Endothelial cell of umbilical vein (primary cell): ENCODE measurements around the gene MARCHF7. TPM values are rescaled to one million over a fixed set of nuclear protein-coding genes. Genes with fewer than 3 reads are reported as not detected.
"Not testable (repeated sequence)": the region's sequence is repeated elsewhere in the genome, so short reads cannot be mapped to it uniquely, and the experiment has no call there.

ENCODE experiments used
- BruUV-seq: library from RNA; stranded (reverse); fragments of 400-500 nt; replicated peaks from 2 replicates; lab custom pipeline; 2021; lab: Mats Ljungman, UMichigan
- CTCF ChIA-PET: fragments of 300-600, 350-600 bp; sonication (Branson Sonifier 250); formaldehyde crosslinking; loops from one replicate; lab custom pipeline; 2021; ENCODE audit warnings: antibody characterized with exemption, inconsistent platforms; lab: Charles Lee
- POLR2A ChIA-PET: fragments of 300-600, 350-600 bp; sonication (Branson Sonifier 250); formaldehyde crosslinking; loops from one replicate; lab custom pipeline; 2021; ENCODE audit warnings: antibody characterized with exemption, inconsistent platforms; lab: Charles Lee
- DNase-seq: peaks from one replicate; pipeline ENCODE4 v3.0.0-alpha.2; 2011; ENCODE audit warnings: low read depth, low spot score
- FAIRE-seq: peaks from 2 replicates; lab custom pipeline; 2011; peaks lifted over from hg19 to GRCh38; lab: Jason Lieb, UNC
- H2AFZ ChIP-seq: 2 replicates; pipeline ENCODE4 v1.6.0; 2012; ENCODE audit warnings: low read depth, low read length, control low read depth, inconsistent platforms
- H3K27ac ChIP-seq: 2 replicates; pipeline ENCODE4 v1.5.1; 2011; ENCODE audit warnings: low read depth, mild to moderate bottlenecking, control low read depth, low read length, moderate library complexity; ENCODE audit not compliant: insufficient read depth
- H3K27me3 ChIP-seq, 2 experiments: 2 replicates each; pipeline versions ENCODE4 v1.6.0 to v1.6.1; 2011; ENCODE audit warnings: low read length in 2 of 2, mixed read lengths in 1 of 2; ENCODE audit not compliant: control insufficient read depth in 2 of 2, insufficient read depth in 2 of 2
- H3K36me3 ChIP-seq, 2 experiments: 2 replicates in 1 of 2; 3 replicates in 1 of 2; pipeline ENCODE4 v1.5.1; 2011; ENCODE audit warnings: low read length in 2 of 2, mild to moderate bottlenecking in 1 of 2, moderate library complexity in 1 of 2; ENCODE audit not compliant: control insufficient read depth in 2 of 2, insufficient read depth in 2 of 2; ENCODE audit errors: extremely low read depth in 1 of 2
- H3K4me1 ChIP-seq: 3 replicates; pipeline ENCODE4 v1.5.1; 2011; ENCODE audit warnings: mild to moderate bottlenecking, low read length; ENCODE audit not compliant: control insufficient read depth, insufficient read depth; ENCODE audit errors: extremely low read depth
- H3K4me2 ChIP-seq: 2 replicates; pipeline ENCODE4 v1.6.1; 2011; ENCODE audit warnings: low read length, control low read depth, mixed read lengths; ENCODE audit not compliant: insufficient read depth
- H3K4me3 ChIP-seq, 3 experiments: fragments of 200-600 bp in 1 of 3; sonication (generic), shearing (Covaris generic) in 1 of 3; replicated peaks in 1 of 3; 2 replicates each; pipeline ENCODE4 v1.5.1; 2011 to 2016; ENCODE audit warnings: control low read depth in 3 of 3, low read length in 3 of 3, mild to moderate bottlenecking in 2 of 3, inconsistent platforms in 1 of 3, low read depth in 1 of 3, moderate library complexity in 1 of 3; ENCODE audit not compliant: insufficient read depth in 1 of 3
- H3K79me2 ChIP-seq: 2 replicates; pipeline ENCODE4 v1.6.0; 2012; ENCODE audit warnings: low read length, inconsistent platforms; ENCODE audit not compliant: control insufficient read depth, insufficient read depth
- H3K9ac ChIP-seq: replicated peaks from 2 replicates; pipeline ENCODE3; 2011; ENCODE audit warnings: low read length, control low read depth; ENCODE audit not compliant: insufficient read depth; ENCODE audit errors: extremely low read depth
- H3K9me1 ChIP-seq: replicated peaks from 3 replicates; pipeline ENCODE4 v1.6.0; 2011; ENCODE audit warnings: mild to moderate bottlenecking, low read length; ENCODE audit not compliant: control insufficient read depth, insufficient read depth; ENCODE audit errors: extremely low read depth
- H3K9me3 ChIP-seq: replicated peaks from 2 replicates; pipeline ENCODE4 v1.5.1; 2012; ENCODE audit warnings: low read length, inconsistent platforms; ENCODE audit not compliant: control insufficient read depth, insufficient read depth
- H4K20me1 ChIP-seq: replicated peaks from 2 replicates; pipeline ENCODE3; 2011; ENCODE audit warnings: mild to moderate bottlenecking, low read length; ENCODE audit not compliant: control insufficient read depth, insufficient read depth; ENCODE audit errors: extremely low read depth
- EZH2 ChIP-seq: IDR thresholded peaks from 2 replicates; pipeline ENCODE4 v1.6.1; 2012; ENCODE audit warnings: borderline replicate concordance, low read depth, mild to moderate bottlenecking, moderate library complexity, low read length, inconsistent platforms; ENCODE audit not compliant: severe bottlenecking
- FOS ChIP-seq: IDR thresholded peaks from 2 replicates; pipeline ENCODE4 v1.6.1; 2011; ENCODE audit warnings: mild to moderate bottlenecking, low read length, moderate library complexity, borderline replicate concordance; ENCODE audit not compliant: insufficient read depth
- GATA2 ChIP-seq: IDR thresholded peaks from 2 replicates; pipeline ENCODE4 v1.7.0; 2011; ENCODE audit warnings: low read depth, mild to moderate bottlenecking, moderate library complexity, mixed read lengths, low read length; ENCODE audit not compliant: insufficient read length, insufficient read depth
- JUN ChIP-seq: IDR thresholded peaks from 2 replicates; pipeline ENCODE4 v1.6.1; 2011; ENCODE audit warnings: borderline replicate concordance, low read depth; ENCODE audit not compliant: insufficient read length, insufficient read depth
- POLR2A ChIP-seq: IDR thresholded peaks from 2 replicates; pipeline ENCODE4 v1.6.1; 2012; ENCODE audit warnings: low read depth, mild to moderate bottlenecking, control low read depth, low read length
- dilution Hi-C: fragments of 300-500 bp; cut with MboI; formaldehyde crosslinking; loops from one replicate; pipeline ENCODE4 v1.15.0; 2019; ENCODE audit warnings: low sequenced_read_pairs; ENCODE audit not compliant: extremely low pct_ligation_motif_present
- intact Hi-C: fragments of 100-400 bp; cut with micrococcal nuclease; formaldehyde crosslinking; loops from one replicate; pipeline ENCODE4 v1.10.0; 2022
- polyA plus RNA-seq, 4 experiments: library from polyadenylated mRNA; depleted of rRNA in 3 of 4; stranded (reverse) in 3 of 4; unstranded in 1 of 4; fragments of >200 nt; gene quantifications; 2 replicates each; pipeline versions ENCODE4 v1.2.1 to v1.2.3, GENCODE V29; 2011 to 2012; ENCODE audit warnings: missing spikeins in 1 of 4
- total RNA-seq: library from RNA; stranded (reverse); gene quantifications from 2 replicates; pipeline ENCODE4 v1.2.3, GENCODE V29; 2021
- TF ChIP-seq, protein P1 (sequence below): IDR thresholded peaks from 2 replicates; pipeline ENCODE4 v1.6.1; 2011; ENCODE audit not compliant: insufficient read depth, insufficient read length
- TF ChIP-seq, protein P2 (sequence below), 2 donors: IDR thresholded peaks; 1 replicate in 1 of 2; 2 replicates in 1 of 2; pipeline ENCODE4 v1.5.1; 2011; ENCODE audit warnings: low read length in 2 of 2, mild to moderate bottlenecking in 2 of 2, moderate library complexity in 2 of 2, control low read depth in 1 of 2, inconsistent platforms in 1 of 2, low read depth in 1 of 2; ENCODE audit not compliant: insufficient read depth in 1 of 2; ENCODE audit errors: extremely low read depth in 1 of 2

The MARCHF7 gene
- total and polyA plus RNA-seq, 2 donors (not counting 3 experiments of a cell fraction or from before 2014, with no cell fraction given), result 21.2 to 82.0 TPM

DNA sequence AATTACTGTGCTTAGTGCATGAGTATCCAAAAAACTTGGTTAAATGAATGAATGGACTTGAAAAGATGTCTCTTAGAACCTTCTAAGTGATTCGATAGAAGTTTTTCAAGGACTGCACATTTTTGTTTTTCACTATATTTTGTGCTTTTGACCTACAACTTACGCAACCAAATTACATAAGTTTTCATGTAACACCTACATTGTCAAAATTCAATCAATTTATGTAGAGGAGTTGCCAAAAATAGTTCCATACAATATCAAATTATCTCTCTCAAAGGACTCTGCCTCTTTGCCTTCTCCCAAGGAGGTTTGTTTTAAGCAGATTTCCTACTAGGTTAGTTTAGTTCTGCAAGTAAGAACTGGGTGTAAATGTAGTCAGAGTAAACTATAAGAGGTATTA, 10.3 kb downstream of the MARCHF7 start:
- no peaks in the 10 kb centered on the region for H3K27me3 ChIP-seq
- CTCF ChIA-PET, result interaction anchor here (1.0 kb wide), 1 partner anchor 10 kb away, joined by 4 read pairs; the partner anchor contains the start of gene MARCHF7
- POLR2A ChIA-PET, result interaction anchor here (1.9 kb wide), 1 partner anchor 8 kb away, joined by 6 read pairs; no protein-coding TSS in a partner anchor
- H2AFZ ChIP-seq, result no peak overlapping the region
- H3K27ac ChIP-seq, result no peak overlapping the region
- H3K79me2 ChIP-seq, result peaks cover 100% of the 10 kb centered on the region
- H3K9ac ChIP-seq, result peak overlapping the region; percentile 9
- no peaks in the 10 kb centered on the region for H3K9me1 ChIP-seq
- dilution Hi-C loops (loop anchor here (25.0 kb wide), 1 partner anchor 110 kb away; the partner anchor contains the start of gene BAZ2B), intact Hi-C loops (loop anchor here (1.0 kb wide), 1 partner anchor 8 kb away; no protein-coding TSS in a partner anchor)
- peaks cover 22% of the 10 kb centered on the region for H3K4me1 ChIP-seq
- H3K4me2 ChIP-seq, result peak overlapping the region; percentile 43
- peaks cover 29% of the 10 kb centered on the region for H4K20me1 ChIP-seq
- TF ChIP-seq EZH2 (no peak), FOS (no peak), JUN (no peak), GATA2 (no peak), POLR2A (no peak)
- TF ChIP-seq, protein P1, sequence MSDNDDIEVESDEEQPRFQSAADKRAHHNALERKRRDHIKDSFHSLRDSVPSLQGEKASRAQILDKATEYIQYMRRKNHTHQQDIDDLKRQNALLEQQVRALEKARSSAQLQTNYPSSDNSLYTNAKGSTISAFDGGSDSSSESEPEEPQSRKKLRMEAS, result no peak
- TF ChIP-seq, protein P2, sequence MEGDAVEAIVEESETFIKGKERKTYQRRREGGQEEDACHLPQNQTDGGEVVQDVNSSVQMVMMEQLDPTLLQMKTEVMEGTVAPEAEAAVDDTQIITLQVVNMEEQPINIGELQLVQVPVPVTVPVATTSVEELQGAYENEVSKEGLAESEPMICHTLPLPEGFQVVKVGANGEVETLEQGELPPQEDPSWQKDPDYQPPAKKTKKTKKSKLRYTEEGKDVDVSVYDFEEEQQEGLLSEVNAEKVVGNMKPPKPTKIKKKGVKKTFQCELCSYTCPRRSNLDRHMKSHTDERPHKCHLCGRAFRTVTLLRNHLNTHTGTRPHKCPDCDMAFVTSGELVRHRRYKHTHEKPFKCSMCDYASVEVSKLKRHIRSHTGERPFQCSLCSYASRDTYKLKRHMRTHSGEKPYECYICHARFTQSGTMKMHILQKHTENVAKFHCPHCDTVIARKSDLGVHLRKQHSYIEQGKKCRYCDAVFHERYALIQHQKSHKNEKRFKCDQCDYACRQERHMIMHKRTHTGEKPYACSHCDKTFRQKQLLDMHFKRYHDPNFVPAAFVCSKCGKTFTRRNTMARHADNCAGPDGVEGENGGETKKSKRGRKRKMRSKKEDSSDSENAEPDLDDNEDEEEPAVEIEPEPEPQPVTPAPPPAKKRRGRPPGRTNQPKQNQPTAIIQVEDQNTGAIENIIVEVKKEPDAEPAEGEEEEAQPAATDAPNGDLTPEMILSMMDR (IDR thresholded peaks at IDR 0.05; ENCODE audit: extremely low read depth in 1 of 2, insufficient read depth in 1 of 2, low read depth in 1 of 2, low read length in 2 of 2), result no peak
- H3K4me3 ChIP-seq, result no peak overlapping the region
- peaks cover 9 to 14% of the 10 kb centered on the region in 2 experiments for H3K36me3 ChIP-seq
- DNase-seq, result no peak
- no peak for FAIRE-seq
- no TSS peak for BruUV-seq
- H3K9me3 ChIP-seq, result no peaks in the 10 kb centered on the region

DNA sequence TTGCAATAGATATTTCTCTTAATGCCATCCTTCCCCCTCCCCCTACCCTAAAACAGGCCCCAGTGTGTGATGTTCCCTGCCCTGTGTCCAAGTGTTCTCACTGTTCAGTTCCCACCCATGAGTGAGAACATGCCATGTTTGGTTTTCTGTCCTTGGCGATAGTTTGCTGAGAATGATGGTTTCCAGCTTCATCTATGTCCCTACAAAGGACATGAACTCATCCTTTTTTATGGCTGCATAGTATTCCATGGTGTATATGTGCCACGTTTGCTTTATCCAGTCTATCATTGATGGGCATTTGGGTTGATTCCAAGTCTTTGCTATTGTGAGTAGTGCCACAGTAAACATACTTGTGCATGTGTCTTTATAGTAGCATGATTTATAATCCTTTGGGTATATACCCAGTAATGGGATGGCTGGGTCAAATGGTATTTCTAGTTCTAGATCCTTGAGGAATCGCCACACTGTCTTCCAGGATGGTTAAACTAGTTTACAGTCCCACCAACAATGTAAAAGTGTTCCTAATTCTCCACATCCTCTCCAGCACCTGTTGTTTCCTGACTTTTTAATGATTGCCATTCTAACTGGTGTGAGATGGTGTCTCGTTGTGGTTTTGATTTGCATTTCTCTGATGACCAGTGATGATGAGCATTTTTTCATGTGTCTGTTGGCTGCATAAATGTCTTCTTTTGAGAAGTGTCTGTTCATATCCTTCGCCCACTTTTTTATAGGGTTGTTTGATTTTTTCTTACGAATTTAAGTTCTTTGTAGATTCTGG, 12.7 kb downstream of the MARCHF7 start:
- FAIRE-seq, POLR2A ChIA-PET, H3K4me3 ChIP-seq, H3K9ac ChIP-seq, H3K9me3 ChIP-seq, intact Hi-C loops, BruUV-seq, H3K9me1 ChIP-seq, H3K27ac ChIP-seq, H3K4me2 ChIP-seq, H2AFZ ChIP-seq, H3K27me3 ChIP-seq, DNase-seq: not testable (repeated sequence)
- Histone ChIP-seq H4K20me1 (peaks cover 42% of the 10 kb centered on the region), H3K4me1 (peaks cover 22% of the 10 kb centered on the region), H3K36me3 (peaks cover 4 to 14% of the 10 kb centered on the region in 2 experiments), H3K79me2 (peaks cover 100% of the 10 kb centered on the region)
- CTCF ChIA-PET, result interaction anchor here (1.2 kb wide), 1 partner anchor 243 kb away, joined by 3 read pairs; no protein-coding TSS in a partner anchor
- dilution Hi-C loops, result loop anchor here (25.0 kb wide), 1 partner anchor 113 kb away; the partner anchor contains the start of gene BAZ2B
